Ovary (tissue), 3 donors: ENCODE data around the gene TCF25.

Source experiments
- CTCF ChIP-seq, 3 donors: fragments of 450-650 bp in 2 of 3; fragments of 200-600 bp in 1 of 3; IDR thresholded peaks; one replicate each; pipeline versions ENCODE4 v1.5.1 to v1.8.0; 2016 to 2022; ENCODE audit warnings: antibody characterized with exemption in 3 of 3, mild to moderate bottlenecking in 1 of 3
- EP300 ChIP-seq: sonication (generic); formaldehyde crosslinking; IDR thresholded peaks from one replicate; pipeline ENCODE4 v1.6.1; 2017; ENCODE audit warnings: antibody characterized with exemption
- POLR2A ChIP-seq: fragments of 450-650 bp; IDR thresholded peaks from one replicate; pipeline ENCODE4 v1.6.1; 2017; ENCODE audit warnings: antibody characterized with exemption, mild to moderate bottlenecking, moderate library complexity
- donor health status: DM: no; HTN: no; CAD: no.

- TF ChIP-seq EP300 (no peak), CTCF (IDR thresholded peaks at IDR 0.05) (no peak), POLR2A (no peak)
Measured at GRCh38 chr16:89861648-89862047, 11.7 kb upstream of the TCF25 start.
